Left lung (tissue), 10 donors: ENCODE data around the gene RGS3. TPM values are rescaled to one million over a fixed set of nuclear protein-coding genes. Genes with fewer than 3 reads are reported as not detected.

Source experiments
- ATAC-seq: fragments of 200-7000 bp; cut with Tn5 transposase; one replicate; pipeline ENCODE4 v1.9.1; 2020; ENCODE audit warnings: moderate library complexity
- DNase-seq, 4 donors: peaks; one replicate each; pipeline ENCODE4 v3.0.0-alpha.2; 2013 to 2020
- H3K27ac ChIP-seq, 2 donors: fragments of 200-600 bp; sonication (generic) in 1 of 2; one replicate each; pipeline versions ENCODE4 v1.5.0 to v1.8.0; 2020 to 2021
- H3K27me3 ChIP-seq, 2 donors: fragments of 200-600 bp; sonication (generic) in 1 of 2; one replicate each; pipeline versions ENCODE4 v1.5.0 to v1.8.0; 2020 to 2021
- H3K36me3 ChIP-seq, 2 donors: fragments of 200-600 bp; sonication (generic) in 1 of 2; one replicate each; pipeline versions ENCODE4 v1.5.0 to v1.8.0; 2020 to 2021
- H3K4me1 ChIP-seq, 2 donors: fragments of 200-600 bp; one replicate each; pipeline ENCODE4 v1.8.0; 2021
- H3K4me3 ChIP-seq, 2 donors: fragments of 200-600 bp; sonication (generic) in 1 of 2; one replicate each; pipeline versions ENCODE4 v1.5.0 to v1.8.0; 2020 to 2021; ENCODE audit warnings: mild to moderate bottlenecking in 1 of 2
- H3K9me3 ChIP-seq, 2 donors: fragments of 200-600 bp; sonication (generic) in 1 of 2; one replicate each; pipeline versions ENCODE4 v1.5.0 to v1.8.0; 2020 to 2021
- CTCF ChIP-seq, 2 donors: fragments of 200-600 bp; sonication (generic) in 1 of 2; IDR thresholded peaks; one replicate each; pipeline versions ENCODE4 v1.5.0 to v1.8.0; 2021; ENCODE audit warnings: antibody characterized with exemption in 2 of 2
- intact Hi-C, 2 donors: fragments of 100-400 bp; cut with DNase I; formaldehyde crosslinking; loops; one replicate each; pipeline versions ENCODE4 v1.11.2 to v1.14.2; 2022
- polyA plus RNA-seq, 6 donors: library from polyadenylated mRNA; unstranded; fragments of 120-200 nt; gene quantifications; one replicate each; pipeline ENCODE4 v1.2.1, GENCODE V29; 2013; ENCODE audit not compliant: insufficient read length in 6 of 6
- total RNA-seq, 2 donors: library from RNA; stranded (reverse); fragmentation: NEBNext Ultra II Directional; extraction: Animal tissue kit (Norgen Biotek cat#: 25700); gene quantifications; one replicate each; pipeline ENCODE4 v1.2.1, GENCODE V29; 2021
- donor health status: DM: no; HTN: yes; CAD: no.
- donor health status: DM: no; HTN: no; CAD: no.

The RGS3 gene
- total and polyA plus RNA-seq, 8 donors = 69.6 to 96.9 (median 77.4) TPM

- intact Hi-C loops = no loop called here
- Histone ChIP-seq H3K9me3 (no peaks in the 10 kb centered on the region), H3K27ac (no peak overlapping the region), H3K4me3 (no peak overlapping the region), H3K4me1 (peaks cover 0 to 3% of the 10 kb centered on the region in 2 donors), H3K36me3 (no peaks in the 10 kb centered on the region), H3K27me3 (no peaks in the 10 kb centered on the region)
- TF ChIP-seq CTCF (IDR thresholded peaks at IDR 0.05) = no peak
- DNase-seq (peak in 1 of 4 donors; percentile 6), ATAC-seq (peak; percentile 12)
These were observed 168.5 kb downstream of the RGS3 start for GRCh38 chr9:113631871-113632665.

GRCh38 chr9:113632776-113633590 lies 169.5 kb downstream of the RGS3 start:
- intact Hi-C loops = no loop called here
- H3K27ac ChIP-seq = no peak overlapping the region
- peak in 3 of 4 donors; percentile 3 to 85 (median 23) for DNase-seq

GRCh38 chr9:113633782-113634595 lies 170.5 kb downstream of the RGS3 start:
- H3K27ac ChIP-seq = no peak overlapping the region
- peaks cover 0 to 3% of the 10 kb centered on the region in 2 donors for H3K4me1 ChIP-seq
- no peak overlapping the region for H3K4me3 ChIP-seq
- no peaks in the 10 kb centered on the region for H3K36me3 ChIP-seq
- H3K27me3 ChIP-seq = no peaks in the 10 kb centered on the region
- intact Hi-C loops = no loop called here
- no peaks in the 10 kb centered on the region for H3K9me3 ChIP-seq
- peak in 1 of 4 donors; percentile 27 for DNase-seq
- TF ChIP-seq CTCF (IDR thresholded peaks at IDR 0.05) = no peak
- ATAC-seq = no peak

More at GRCh38 chr9:113632776-113633590, 169.5 kb downstream of the RGS3 start:
- TF ChIP-seq CTCF (IDR thresholded peaks at IDR 0.05) = no peak
- Histone ChIP-seq H3K9me3 (no peaks in the 10 kb centered on the region), H3K4me1 (peaks cover 0 to 3% of the 10 kb centered on the region in 2 donors), H3K36me3 (no peaks in the 10 kb centered on the region), H3K27me3 (no peaks in the 10 kb centered on the region), H3K4me3 (no peak overlapping the region)
- peak; percentile 37 for ATAC-seq

- Histone ChIP-seq H3K27ac (no peak overlapping the region), H3K27me3 (no peaks in the 10 kb centered on the region), H3K4me3 (no peak overlapping the region), H3K9me3 (no peaks in the 10 kb centered on the region), H3K4me1 (peaks cover 0 to 3% of the 10 kb centered on the region in 2 donors), H3K36me3 (no peaks in the 10 kb centered on the region)
- ATAC-seq (no peak), DNase-seq (peak in 1 of 4 donors; percentile 21)
- no peak for TF ChIP-seq CTCF (IDR thresholded peaks at IDR 0.05)
- intact Hi-C loops = no loop called here
These were observed 171.3 kb downstream of the RGS3 start for GRCh38 chr9:113634596-113635515.
